ENCODE data around the gene MRPL11. TPM values are rescaled to one million over a fixed set of nuclear protein-coding genes. Genes with fewer than 3 reads are reported as not detected.
A peak's percentile ranks its signal among the peaks of the same experiment; 100 is the strongest.

Gene MRPL11
- 30.9 and 31.9 TPM in 2 replicates for total RNA-seq

DNA sequence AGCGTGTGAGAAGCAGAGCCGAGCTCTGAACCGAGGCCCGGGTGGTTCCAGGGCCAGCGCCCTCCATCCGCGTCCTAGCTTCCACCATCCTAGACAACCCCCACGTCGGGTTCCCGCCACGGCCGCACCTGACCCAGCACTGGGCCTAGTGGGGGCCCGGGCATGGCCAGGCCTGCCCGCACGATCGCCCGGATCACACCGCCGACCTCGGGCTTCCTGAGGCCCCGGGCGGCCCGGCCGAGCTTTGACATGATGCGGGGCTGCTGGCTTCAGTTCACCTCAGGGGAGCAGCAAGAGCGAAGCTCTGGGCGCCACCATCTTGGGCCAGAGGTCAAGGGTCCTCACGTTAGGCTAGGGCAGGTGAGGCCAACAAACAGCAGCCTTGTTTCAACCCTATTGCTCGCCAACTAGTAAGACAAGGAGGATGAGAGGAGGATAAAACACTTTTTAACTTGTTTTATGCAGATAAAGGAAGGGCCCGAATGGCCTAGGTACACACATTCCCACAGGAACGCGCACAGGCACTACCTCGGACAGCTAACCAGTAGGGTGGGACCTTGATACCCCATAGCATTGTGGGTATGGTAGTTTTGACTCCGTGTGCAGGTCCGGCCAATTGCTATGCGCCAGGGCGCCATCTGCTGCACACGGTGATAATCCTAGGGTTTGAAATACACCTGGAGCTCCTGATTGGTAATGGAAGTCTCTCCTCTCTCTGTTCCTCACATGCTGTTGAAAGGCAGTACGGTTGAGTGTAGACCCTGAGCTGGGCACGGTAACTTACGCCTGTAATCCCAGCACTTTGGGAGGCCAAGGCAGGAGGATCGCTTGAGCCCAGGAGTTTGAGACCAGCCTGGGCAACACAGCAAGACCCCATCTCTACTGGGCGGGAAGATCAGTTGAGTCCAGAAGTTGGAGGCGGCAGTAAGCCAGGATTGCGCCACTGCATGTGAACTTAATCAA is at the start of gene MRPL11:
TSS of gene MRPL11 (minus strand) at position 345 of the 963 bp plus-strand sequence. CDS start at position 251, 94 bp downstream.
- peak; percentile 92 to 96 for DNase-seq (ENCODE audit: low read depth in 2 of 2)

DNA sequence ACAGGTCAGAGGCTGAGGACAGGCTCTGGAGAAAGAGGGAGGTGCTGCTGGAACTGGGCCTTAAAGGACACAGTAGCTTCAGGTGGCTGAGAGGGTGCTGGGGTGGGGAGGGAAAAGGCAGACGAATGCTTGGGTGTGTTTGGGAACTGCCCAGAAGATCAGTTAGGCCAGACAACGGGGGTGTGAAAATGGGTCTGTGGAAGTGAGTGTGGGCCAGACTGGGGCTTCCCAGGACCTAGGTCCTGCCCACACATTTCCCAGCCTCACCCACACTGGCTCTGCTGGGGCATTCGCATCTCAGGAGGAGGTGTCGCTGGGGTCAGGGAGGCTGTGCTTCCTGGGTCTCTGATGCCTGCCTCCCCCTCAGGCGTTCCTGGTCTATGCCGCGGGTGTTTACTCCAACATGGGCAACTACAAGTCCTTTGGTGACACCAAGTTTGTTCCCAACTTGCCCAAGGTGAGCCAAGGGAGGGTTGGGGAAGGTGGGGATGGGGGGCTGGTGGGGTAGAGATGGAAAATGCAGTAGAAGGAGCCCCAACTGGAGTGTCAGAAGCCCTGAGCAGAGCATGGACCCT is 46.2 kb upstream of the MRPL11 start:
- no peak for DNase-seq (ENCODE audit: low read depth in 2 of 2)

DNA sequence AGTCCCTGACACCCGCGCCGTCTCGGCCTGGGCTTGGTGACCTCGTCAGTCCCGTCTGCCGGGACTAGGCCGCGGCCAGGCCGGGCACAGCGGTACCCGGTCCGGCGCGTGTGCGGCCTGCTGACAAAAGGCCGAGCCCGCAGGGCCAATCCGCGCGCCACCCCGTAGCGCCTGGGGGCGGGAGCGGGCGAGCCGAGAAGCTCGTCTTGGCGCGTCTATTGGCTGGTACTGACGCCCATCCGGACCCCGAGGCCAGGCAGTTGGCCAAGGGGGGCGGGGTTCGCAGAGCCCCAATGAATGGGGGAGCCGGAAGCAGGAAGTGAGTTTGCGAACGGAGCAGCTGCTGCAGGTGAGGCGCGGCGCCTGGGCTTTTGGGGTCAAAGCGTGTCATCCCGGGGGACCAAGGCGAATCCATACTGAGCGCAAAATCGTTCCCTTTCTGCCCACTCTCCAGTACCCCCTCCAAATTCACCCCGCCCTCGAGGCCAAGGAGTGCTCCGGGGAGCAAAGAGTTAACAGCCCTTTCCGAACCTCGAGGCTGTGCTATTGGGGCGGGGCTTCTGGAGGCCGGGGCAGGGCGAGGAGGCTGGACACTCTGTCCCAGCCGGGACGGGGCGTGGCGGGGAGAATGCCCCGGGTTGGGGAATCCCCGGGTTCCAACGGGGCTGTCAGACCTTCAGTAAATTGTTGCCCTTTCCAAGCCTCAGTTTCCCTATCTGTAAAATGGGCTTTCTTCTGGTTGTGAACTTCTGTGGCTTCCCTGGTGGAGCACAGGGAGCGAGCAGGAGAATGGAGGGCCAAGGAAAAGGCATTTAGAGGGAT is 41.7 kb upstream of the MRPL11 start, which contains the start of gene DPP3:
TSS of gene DPP3 (plus strand) at position 318 of the 822 bp plus-strand sequence. CDS start 1,767 bp downstream, outside the sequence.
- peak; percentile 97 to 98 for DNase-seq (ENCODE audit: low read depth in 2 of 2)

DNA sequence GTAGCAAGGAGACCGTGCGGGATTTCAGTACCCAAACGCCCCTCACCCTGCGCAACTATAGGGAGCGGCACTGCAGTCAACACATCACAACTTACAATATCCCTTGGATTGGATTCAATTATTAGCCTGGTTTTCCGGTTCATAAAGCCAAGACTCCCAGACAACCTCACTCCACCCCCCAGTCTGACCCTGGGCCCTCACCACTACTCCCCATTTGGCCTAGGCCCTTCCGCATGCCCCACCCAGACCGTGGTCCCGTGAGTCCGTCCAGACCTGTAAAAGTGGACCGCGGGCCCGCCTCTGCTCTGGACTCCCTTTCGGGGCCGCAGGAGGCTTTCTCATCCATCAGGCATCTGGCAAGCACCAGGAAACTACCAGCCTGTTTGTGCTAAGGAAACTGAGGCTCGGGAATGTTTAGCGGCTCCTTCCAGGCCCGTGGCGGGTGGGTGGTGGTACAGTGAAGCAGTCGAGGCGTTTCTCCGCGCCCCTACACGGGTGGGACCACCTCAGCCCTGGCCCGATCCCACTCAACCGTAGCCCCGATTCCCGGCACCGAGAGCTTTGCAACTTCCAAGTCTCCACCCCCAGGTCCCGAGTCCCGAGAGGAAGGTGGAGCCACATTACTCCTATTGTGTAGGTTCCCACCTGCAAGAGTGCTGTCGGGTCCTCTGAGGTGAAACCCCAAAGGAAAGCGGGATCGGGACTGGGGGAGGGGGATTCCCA is 40.9 kb upstream of the MRPL11 start:
- peak; percentile 28 to 37 for DNase-seq (ENCODE audit: low read depth in 2 of 2)

DNA sequence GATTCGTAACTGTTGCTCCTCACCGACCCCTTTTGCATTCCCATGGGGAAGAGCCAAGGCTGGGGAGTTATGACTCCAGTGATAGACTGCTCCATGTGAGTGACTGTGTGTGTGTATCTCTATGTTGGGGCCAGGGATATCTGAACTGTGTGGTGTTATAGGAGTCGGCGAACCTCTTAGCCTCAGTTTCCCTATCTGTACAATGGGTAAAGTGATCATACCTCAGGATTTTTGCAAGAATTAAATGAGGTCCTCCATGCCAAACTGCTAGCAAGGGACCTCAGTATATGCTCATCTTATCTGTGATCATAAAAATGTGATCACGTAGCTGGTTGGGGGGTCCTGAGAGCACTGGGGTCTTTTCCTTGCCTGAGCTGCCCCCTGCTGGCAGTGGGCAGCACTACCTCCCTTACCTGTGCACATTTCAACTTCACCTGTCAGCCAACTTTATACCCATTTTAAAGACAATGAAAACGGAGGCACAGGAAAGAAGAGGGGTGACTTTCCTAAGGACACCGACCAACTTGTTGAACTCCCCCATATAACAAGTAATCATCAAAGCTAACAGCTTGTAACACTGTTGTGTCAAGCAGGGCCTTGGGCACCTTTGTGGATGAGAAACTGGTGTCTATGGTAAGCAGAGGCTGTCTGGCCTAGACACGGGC is 40.2 kb upstream of the MRPL11 start:
- peak in 1 of 2 donors; percentile 46 for DNase-seq (ENCODE audit: low read depth in 2 of 2)

DNA sequence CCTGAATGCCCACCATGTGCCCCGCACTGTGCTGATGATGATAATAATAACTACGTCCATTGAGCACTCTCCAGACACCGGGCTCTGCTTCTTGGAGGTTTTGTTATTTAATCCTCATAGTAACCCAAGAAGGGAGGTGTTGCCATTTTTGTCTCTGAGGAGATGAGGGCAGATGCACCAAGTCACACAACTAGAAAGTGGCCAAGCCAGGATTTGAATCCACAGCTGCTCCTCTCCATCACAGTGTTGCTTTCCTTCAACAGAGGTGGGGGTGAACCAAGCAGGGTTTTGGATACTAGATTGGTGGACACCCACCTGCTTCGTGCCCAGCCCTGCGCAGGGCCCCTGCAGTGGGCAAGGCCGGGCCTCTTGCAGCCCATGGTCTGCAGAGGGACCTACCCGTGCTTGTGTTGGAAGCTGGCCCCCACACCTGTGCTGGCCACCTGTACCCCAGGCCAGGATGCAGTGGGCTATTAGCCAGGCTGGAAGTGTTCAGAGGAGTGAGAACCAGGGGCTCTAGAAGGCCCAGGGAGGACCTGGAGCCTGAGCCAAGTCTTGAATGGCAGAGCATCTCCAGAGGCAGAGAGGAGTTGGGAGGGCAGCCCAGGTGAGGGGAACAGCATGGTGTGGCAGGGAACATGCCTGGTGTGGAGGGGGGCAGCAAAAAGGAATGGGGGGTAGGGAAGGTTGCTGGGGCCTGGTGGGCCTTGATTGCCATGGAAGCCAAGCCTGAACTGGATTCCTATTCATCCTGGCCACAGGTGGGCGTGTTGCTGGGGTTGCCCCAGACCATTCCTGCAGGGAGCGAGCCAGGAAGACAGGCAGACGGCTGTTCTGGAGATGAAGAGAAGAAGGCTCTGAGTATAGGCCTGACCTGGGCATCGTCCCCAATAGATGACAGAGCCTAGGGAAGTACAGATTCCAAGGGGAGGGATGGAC is 38.9 kb upstream of the MRPL11 start:
- no peak for DNase-seq (ENCODE audit: low read depth in 2 of 2)

DNA sequence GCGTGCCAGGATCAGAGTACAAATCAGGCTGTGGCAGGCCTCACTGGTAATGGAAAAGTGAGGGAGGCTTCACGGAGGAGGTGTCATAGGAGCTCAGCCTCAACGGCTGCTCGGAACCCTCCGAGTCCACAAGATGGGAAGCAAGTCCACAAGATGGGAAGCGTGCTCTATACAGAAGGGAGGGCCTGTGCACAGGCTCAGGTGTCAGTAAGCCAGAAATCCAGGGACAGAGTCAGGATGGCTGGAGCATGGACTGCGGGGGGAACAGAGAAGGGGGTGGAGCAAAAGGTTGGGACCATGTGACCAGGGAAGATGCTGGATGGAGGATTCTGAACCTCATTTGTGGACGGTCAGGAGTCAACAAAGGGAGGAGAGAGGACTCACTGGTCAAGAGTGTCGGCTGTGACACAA is 38.2 kb upstream of the MRPL11 start:
- no peak for DNase-seq (ENCODE audit: low read depth in 2 of 2)

DNA sequence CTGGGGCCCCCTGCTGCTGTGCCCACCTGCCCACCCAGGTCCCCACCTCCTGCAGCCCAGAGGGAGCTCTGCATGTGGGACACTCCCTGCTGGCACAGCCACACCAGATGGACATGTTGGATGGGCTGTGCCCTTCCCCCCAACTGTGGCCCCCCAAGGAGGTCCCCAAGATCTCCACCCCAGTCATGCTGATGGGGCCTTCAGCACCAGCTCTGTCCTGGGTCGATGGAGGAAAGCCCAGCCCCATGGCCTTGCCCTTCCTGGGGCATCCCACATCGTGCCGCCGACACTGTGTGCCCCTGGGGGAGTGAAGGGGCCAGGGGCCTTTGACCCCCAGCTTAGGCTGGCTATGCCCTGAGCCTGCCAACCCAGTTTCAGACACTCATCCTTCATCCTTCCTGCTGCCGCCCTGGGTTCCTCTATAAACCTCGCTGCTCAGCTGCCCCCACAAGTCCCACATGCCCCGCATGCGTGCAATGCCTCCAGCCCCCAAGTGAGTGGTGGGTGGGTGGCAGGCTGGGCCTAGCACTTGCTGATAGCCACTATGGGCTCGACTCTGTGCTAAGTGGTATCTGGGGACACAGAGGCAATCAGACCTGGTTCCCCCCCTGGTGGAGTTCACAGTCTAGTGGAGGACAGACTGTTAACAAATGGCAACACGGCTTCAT is 37.7 kb upstream of the MRPL11 start:
- DNase-seq (ENCODE audit: low read depth in 2 of 2): no peak

DNA sequence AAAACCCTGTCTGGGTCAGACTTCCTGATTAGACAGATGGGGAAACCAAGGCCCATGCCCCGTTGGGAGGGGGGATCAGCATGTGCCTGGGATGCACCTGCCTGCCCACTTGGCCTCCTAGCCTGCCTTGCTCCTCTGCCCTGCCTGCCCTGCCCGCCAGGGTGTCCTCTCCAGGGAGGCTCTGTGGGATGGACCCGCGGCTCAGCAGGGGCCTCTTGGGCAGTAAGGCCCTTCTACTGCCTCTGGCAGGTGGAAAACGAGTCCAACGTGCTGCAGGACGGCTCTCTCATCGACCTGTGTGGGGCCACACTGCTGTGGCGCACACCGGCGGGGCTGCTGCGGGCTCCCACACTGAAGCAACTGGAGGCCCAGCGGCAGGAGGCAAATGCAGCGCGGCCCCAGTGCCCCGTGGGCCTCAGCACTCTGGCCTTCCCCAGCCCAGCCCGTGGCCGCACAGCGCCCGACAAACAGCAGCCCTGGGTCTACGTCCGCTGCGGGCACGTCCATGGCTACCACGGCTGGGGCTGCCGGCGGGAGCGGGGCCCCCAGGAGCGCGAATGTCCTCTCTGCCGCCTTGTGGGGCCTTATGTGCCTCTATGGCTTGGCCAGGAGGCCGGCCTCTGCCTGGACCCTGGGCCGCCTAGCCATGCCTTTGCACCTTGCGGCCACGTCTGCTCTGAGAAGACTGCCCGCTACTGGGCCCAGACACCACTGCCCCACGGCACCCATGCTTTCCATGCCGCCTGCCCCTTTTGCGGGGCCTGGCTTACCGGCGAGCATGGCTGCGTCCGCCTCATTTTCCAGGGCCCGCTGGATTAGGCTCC is 36.9 kb upstream of the MRPL11 start:
- no peak for DNase-seq (ENCODE audit: low read depth in 2 of 2)

DNA sequence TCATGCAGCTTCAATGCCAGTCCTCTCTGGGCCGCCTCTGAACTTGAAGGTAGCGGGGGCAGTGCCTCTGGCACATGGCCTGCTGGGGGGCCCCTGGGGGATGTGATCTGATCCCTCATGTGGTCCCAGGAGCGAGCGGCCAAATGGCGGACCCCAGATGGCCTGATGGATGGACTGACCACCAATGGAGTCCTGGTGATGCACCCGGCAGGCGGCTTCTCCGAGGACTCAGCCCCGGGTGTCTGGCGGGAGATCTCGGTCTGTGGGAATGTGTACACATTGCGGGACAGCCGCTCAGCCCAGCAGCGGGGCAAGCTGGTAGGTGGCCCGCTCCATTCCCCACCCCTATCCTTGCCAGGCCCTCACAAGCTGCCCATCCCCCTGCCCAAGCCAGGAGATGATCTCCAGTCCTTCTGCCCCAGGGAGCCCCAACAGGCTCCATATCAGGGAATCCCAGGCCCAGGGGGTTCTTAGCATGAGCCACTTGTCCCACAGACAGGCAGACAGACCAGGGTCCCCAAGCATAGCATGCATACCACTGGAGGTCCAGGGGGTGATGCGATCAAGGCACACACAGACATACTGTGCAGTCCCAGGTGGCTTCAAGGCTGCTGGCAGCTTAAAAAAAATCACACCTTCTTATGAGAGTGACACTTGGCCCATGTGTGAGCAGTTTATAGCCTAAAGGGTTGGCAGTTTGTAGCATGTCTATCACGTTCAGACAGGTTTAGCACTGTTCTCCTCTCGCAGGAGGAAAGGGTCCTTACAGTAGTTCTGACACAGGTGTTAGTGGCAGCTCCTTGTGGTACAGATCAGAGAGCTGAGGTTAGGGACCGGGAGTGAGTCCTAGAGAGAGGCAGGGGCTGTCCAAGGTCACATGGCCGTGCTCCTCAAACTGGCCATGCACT is 35.2 kb upstream of the MRPL11 start:
- no peak for DNase-seq (ENCODE audit: low read depth in 2 of 2)

DNA sequence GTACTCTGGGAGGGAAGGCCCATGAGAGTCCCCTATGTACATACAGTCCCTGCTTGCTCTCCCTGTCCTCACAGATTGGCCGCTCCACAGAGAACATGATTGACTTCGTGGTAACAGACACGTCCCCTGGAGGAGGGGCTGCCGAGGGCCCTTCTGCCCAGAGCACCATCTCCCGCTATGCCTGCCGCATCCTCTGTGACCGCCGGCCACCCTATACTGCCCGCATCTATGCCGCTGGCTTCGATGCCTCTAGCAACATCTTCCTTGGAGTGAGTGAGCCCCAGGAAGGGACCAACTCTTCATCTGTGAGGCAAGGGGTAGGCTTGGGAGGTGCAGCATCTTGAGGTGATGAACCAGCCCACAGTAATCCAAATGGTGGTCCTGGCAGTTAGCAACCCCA is 34.5 kb upstream of the MRPL11 start:
- DNase-seq (ENCODE audit: low read depth in 2 of 2): no peak

DNA sequence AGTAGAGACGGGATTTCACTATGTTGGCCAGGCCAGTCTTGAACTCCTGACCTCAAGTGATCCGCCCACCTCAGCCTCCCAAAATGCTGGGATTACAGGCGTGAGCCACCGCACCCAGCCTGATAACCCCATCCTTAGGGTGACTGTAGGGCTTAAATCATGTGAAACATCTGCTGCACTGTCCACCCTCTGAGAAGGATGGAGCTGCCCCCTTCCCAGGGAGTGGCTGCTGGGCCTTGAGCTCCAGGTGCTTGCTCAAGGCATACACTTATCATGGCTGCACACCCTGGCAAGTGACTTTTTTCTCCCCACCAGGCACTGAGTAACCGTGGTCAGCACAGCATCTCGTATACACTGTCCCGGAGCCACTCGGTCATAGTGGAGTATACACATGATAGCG is 33.4 kb upstream of the MRPL11 start:
- no peak for DNase-seq (ENCODE audit: low read depth in 2 of 2)

DNA sequence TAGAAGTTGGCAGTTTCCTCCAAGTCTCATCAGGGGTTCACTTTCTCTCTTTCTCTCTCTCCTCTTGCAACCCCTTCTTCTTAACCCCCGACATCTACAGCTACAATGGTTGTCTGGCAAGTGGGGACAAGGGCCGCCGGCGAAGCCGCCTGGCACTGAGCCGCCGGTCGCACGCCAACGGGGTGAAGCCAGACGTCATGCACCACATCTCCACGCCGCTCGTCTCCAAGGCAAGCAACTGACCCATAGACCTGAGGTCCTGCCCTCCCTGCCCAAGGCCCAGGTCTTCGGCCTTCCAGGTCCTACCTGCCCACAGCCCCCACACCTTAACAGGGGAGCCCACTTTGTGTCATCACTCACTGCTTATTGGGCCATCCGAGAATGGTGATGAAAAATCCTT is 32.5 kb upstream of the MRPL11 start:
- DNase-seq (ENCODE audit: low read depth in 2 of 2): no peak

DNA sequence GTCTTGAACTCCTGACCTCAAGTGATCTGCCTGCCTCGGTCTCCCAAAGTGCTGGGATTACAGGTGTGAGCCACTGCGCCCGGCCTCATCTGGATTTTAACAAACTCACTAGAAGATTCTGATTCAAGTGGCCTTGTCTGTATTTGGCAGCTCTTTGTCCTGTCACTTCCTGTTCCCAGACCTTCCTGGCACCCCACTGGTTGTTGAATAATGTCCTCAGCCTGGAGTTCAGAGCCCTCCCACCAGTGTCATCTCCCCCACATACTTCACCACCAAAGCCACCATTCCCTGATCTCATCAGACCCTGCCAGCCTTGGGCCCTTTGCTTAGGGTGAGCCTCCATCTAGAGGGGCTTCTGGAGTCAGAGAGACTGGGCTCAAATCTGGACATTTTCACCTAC is 31.4 kb upstream of the MRPL11 start:
- DNase-seq (ENCODE audit: low read depth in 2 of 2): no peak

DNA sequence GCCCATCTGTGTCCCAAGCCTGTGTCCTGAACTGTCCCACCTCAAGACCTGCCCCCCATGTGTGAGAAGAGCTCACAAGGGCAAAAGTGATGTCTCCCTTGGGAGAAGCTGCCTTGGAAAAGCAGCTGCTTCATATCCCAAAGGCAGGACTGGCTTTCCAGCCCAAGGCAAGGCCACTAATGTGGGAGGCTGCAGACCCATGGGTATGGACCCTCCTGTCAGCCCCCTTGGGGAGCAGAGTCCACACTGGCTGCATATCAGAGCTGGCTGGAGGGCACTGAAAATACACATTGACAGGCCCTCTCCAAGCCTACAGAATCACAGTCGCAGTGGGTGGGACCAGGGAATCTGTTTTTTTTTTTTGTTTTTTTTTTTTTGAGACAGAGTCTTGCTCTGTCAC is 30.8 kb upstream of the MRPL11 start:
- DNase-seq (ENCODE audit: low read depth in 2 of 2): no peak

DNA sequence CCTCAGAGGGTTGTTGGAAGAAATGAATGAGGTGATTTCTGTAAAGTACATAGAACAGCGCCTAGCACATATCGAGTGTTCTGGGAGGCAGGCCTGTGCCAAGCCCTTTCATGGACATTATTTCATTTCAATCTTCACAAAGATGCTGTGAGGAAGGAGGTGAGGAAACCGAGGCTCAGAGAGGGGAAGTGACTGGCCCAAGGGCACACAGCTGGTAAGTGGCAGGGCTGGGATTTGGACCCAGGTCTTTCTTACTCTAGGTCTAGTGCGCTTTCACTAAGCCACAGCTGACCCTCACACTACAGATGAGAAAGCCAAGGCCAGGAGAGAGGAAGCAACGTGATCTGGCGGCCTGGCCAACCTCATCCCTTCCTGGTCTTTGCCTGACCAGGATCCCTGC is 30.0 kb upstream of the MRPL11 start:
- DNase-seq (ENCODE audit: low read depth in 2 of 2): no peak

DNA sequence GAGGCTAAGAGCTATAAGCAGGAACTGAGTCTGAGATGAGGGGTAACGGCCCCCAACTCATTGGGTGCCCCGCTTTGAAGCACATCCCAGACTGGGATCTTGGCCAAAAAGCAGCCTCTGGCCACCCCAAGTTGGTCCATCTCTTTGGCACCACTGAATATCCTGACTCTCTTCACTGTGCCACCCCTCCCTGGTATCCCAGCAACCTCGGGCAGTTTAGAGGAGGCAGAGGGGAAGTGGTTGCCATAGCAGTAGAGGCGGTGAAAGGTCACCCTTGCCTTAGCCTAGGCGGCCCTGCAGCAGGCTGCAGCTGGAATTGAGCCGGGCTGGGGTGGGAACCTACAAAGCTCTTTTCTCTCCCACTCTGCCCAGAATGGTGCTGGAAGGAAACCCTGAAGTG is 29.1 kb upstream of the MRPL11 start:
- DNase-seq (ENCODE audit: low read depth in 2 of 2): no peak

Measured in lung microvascular endothelial cell (primary cell).